BE2C (cell line): Measurements from ENCODE around the gene SYNDIG1.
A peak's percentile ranks its signal among the peaks of the same experiment; 100 is the strongest.

Experiments
- DNase-seq: peaks from one replicate; pipeline ENCODE4 v3.0.0-alpha.2; 2020
- H3K27me3 ChIP-seq: fragments of 250-450 bp; sonication (Bioruptor Pico); 2 replicates; pipeline ENCODE4 v1.5.1; 2020; ENCODE audit warnings: mild to moderate bottlenecking
- H3K36me3 ChIP-seq: fragments of 250-450 bp; sonication (Bioruptor Pico); 2 replicates; pipeline ENCODE4 v1.5.1; 2020; ENCODE audit warnings: mild to moderate bottlenecking
- H3K4me1 ChIP-seq: fragments of 250-450 bp; sonication (Bioruptor Pico); 2 replicates; pipeline ENCODE4 v1.5.1; 2020
- H3K4me3 ChIP-seq: 2 replicates; pipeline ENCODE4 v1.5.1; 2011; ENCODE audit warnings: low read depth, low read length
- H3K9me3 ChIP-seq: fragments of 250-450 bp; sonication (Bioruptor Pico); 2 replicates; pipeline ENCODE4 v1.5.1; 2020
- CTCF ChIP-seq: IDR thresholded peaks from 2 replicates; pipeline ENCODE4 v1.5.1; 2012; ENCODE audit warnings: mild to moderate bottlenecking, low read depth, low read length

Gene SYNDIG1

GRCh38 chr20:24487240-24487639 lies 17.8 kb downstream of the SYNDIG1 start:
- DNase-seq, result no peak
- no peaks in the 10 kb centered on the region for H3K36me3 ChIP-seq
- H3K4me1 ChIP-seq, result no peaks in the 10 kb centered on the region
- H3K9me3 ChIP-seq, result no peaks in the 10 kb centered on the region
- H3K27me3 ChIP-seq, result no peaks in the 10 kb centered on the region
- no peak for TF ChIP-seq CTCF
- no peak overlapping the region for H3K4me3 ChIP-seq

- Histone ChIP-seq H3K4me3 (no peak overlapping the region), H3K36me3 (no peaks in the 10 kb centered on the region), H3K9me3 (no peaks in the 10 kb centered on the region), H3K27me3 (no peaks in the 10 kb centered on the region), H3K4me1 (no peaks in the 10 kb centered on the region)
- no peak for DNase-seq
- TF ChIP-seq CTCF, result no peak
Measured at GRCh38 chr20:24487648-24488047, 18.2 kb downstream of the SYNDIG1 start.

DNA sequence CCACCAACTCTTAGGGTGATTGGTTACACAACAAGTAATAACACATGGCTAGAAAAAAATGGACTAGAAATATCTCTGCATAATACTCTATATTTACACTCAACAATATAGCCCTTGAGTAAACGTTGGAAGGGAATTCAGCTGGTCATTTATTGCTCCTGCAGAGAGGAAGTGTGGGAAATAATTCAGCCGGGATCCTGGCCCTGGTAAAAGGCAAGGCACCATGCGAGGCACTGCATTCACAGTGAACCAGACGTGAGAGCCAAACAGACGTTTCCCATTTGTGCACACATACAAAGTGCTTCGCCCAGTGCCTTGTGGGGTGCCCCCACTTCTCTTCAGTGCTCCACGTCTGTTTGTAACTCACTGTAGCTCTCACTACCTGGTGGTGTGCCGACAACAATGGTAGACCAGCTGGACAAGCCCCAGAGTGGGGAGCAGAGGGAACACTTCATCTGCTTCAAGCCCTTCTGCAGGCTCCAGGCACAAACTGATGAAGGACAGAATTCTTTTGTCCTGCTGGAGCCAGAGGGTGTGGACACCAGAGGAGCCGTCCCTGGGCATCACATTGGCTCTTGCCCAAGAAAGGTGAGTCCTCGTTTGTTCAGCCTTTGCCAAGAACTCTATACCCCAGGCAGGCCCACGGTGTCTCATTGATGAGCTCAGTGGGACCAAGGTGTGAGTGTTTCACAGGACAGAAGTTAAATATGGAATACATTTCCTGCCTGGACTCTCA lies 18.8 kb downstream of the SYNDIG1 start:
- no peaks in the 10 kb centered on the region for H3K27me3 ChIP-seq
- H3K4me3 ChIP-seq, result no peak overlapping the region
- no peak for DNase-seq
- TF ChIP-seq CTCF, result no peak
- no peaks in the 10 kb centered on the region for H3K36me3 ChIP-seq
- H3K4me1 ChIP-seq, result no peaks in the 10 kb centered on the region
- H3K9me3 ChIP-seq, result no peaks in the 10 kb centered on the region

GRCh38 chr20:24488800-24489175 lies 19.4 kb downstream of the SYNDIG1 start:
- DNase-seq, result no peak
- no peak overlapping the region for H3K4me3 ChIP-seq
- no peak for TF ChIP-seq CTCF
- H3K4me1 ChIP-seq, result no peaks in the 10 kb centered on the region
- no peaks in the 10 kb centered on the region for H3K36me3 ChIP-seq
- H3K9me3 ChIP-seq, result no peaks in the 10 kb centered on the region
- no peaks in the 10 kb centered on the region for H3K27me3 ChIP-seq

DNA sequence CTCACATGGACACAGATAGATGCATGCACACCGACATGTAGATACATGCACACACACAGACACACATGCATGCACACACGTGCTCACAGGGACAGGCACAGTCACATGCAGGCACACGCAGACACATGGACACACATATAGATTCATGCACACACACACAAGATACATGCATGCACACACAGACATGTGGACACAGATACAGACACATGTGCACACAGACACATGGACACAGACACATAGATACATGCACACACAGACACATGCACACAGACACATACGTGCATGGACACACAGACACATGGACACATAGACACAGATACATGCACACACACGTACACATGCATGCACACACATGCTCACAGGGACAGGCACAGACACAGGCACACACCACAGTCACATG lies 19.8 kb downstream of the SYNDIG1 start:
- Histone ChIP-seq H3K4me3 (no peak overlapping the region), H3K9me3 (no peaks in the 10 kb centered on the region), H3K27me3 (no peaks in the 10 kb centered on the region), H3K4me1 (no peaks in the 10 kb centered on the region), H3K36me3 (no peaks in the 10 kb centered on the region)
- TF ChIP-seq CTCF, result no peak
- DNase-seq, result no peak

DNA sequence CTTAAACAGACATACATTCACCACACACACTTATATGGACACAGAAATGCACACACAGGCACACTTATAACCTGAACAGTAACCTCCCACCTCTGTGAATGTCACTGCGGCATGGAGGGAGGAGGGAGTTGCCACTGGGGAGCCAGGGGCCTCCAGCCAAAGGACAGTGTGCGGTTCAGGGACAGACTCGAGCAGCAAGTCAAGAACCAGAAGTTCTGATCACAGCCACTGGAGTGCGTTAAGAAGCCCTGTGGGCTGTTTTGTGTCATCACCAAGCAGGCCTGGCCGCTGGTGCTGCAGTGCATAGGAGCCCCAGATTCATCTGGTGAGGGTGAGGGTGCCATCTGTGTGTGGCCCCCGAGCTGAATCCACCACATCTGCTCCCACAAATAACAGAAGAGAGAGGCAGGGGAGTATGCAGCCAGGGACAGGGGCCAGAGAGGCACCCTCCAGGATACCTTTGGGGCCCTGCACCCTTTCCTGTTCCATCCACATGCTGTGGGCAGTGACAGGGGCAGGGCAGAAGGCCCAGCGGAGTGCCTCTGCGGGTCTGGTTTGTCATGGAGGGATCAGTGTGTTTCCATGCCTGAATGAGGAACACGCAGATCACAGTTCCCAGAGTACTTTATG lies 20.3 kb downstream of the SYNDIG1 start:
- no peak for DNase-seq
- Histone ChIP-seq H3K27me3 (no peaks in the 10 kb centered on the region), H3K4me1 (no peaks in the 10 kb centered on the region), H3K4me3 (no peak overlapping the region), H3K9me3 (no peaks in the 10 kb centered on the region), H3K36me3 (no peaks in the 10 kb centered on the region)
- TF ChIP-seq CTCF, result 0 out of 2 replicates have a peak, but pooled peaks have one; percentile 10
